Neuronal stem cell (in vitro differentiated cells): ENCODE results near the gene ZCRB1.

Source experiments
- DNase-seq: peaks from one replicate; pipeline ENCODE4 v3.0.0-alpha.2; 2013; ENCODE audit warnings: low spot score
- H2AFZ ChIP-seq: one replicate; pipeline ENCODE4 v1.6.1; 2013; ENCODE audit warnings: mild to moderate bottlenecking, low read length, inconsistent platforms
- H2AK5ac ChIP-seq: 2 replicates; pipeline ENCODE4 v1.6.1; 2013; ENCODE audit warnings: low read depth, mild to moderate bottlenecking, inconsistent platforms, low read length, moderate library complexity, mixed read lengths
- H2BK120ac ChIP-seq: 2 replicates; pipeline ENCODE4 v1.6.1; 2013; ENCODE audit warnings: low read depth, mild to moderate bottlenecking, inconsistent platforms, low read length, moderate library complexity, mixed read lengths
- H2BK12ac ChIP-seq: one replicate; pipeline ENCODE4 v1.6.1; 2013; ENCODE audit warnings: low read length, inconsistent platforms
- H2BK15ac ChIP-seq: 2 replicates; pipeline ENCODE4 v1.6.1; 2013; ENCODE audit warnings: mild to moderate bottlenecking, low read length, inconsistent platforms, mixed read lengths
- H2BK5ac ChIP-seq: one replicate; pipeline ENCODE4 v1.6.1; 2013; ENCODE audit warnings: inconsistent platforms, mild to moderate bottlenecking, low read length, moderate library complexity
- H3K14ac ChIP-seq: one replicate; pipeline ENCODE4 v1.6.1; 2013; ENCODE audit warnings: low read length, inconsistent platforms
- H3K18ac ChIP-seq: 2 replicates; pipeline ENCODE4 v1.6.1; 2013; ENCODE audit warnings: low read length, inconsistent platforms
- H3K23ac ChIP-seq: 2 replicates; pipeline ENCODE4 v1.6.1; 2013; ENCODE audit warnings: low read depth, mild to moderate bottlenecking, mixed read lengths, low read length, inconsistent platforms; ENCODE audit not compliant: poor library complexity
- H3K27ac ChIP-seq: replicated peaks from 3 replicates; pipeline ENCODE4 v1.5.1; 2013; ENCODE audit warnings: low read length, inconsistent platforms
- H3K27me3 ChIP-seq, 3 experiments: 2 replicates each; pipeline ENCODE4 v1.6.1; 2013; ENCODE audit warnings: low read length in 3 of 3, mild to moderate bottlenecking in 2 of 3, inconsistent platforms in 1 of 3, low read depth in 1 of 3, mixed read lengths in 1 of 3, moderate library complexity in 1 of 3; ENCODE audit not compliant: control insufficient read depth in 3 of 3, insufficient read depth in 3 of 3
- H3K36me3 ChIP-seq, 2 donors: replicated peaks in 1 of 2; 2 replicates each; pipeline ENCODE4 v1.6.1; 2013; ENCODE audit warnings: low read length in 2 of 2; ENCODE audit not compliant: control insufficient read depth in 2 of 2, insufficient read depth in 2 of 2
- H3K4ac ChIP-seq: 2 replicates; pipeline ENCODE4 v1.6.1; 2013; ENCODE audit warnings: inconsistent platforms, mild to moderate bottlenecking, low read length, moderate library complexity
- H3K4me1 ChIP-seq, 2 donors: 1 replicate in 1 of 2; 2 replicates in 1 of 2; pipeline ENCODE4 v1.6.1; 2013; ENCODE audit warnings: low read length in 2 of 2, low read depth in 1 of 2; ENCODE audit not compliant: control insufficient read depth in 2 of 2, insufficient read depth in 1 of 2
- H3K4me2 ChIP-seq: one replicate; pipeline ENCODE4 v1.6.1; 2013; ENCODE audit warnings: mild to moderate bottlenecking, low read length, inconsistent platforms; ENCODE audit not compliant: insufficient read depth, poor library complexity, severe bottlenecking
- H3K4me3 ChIP-seq, 2 donors: 2 replicates each; pipeline ENCODE4 v1.5.1; 2013; ENCODE audit warnings: low read length in 2 of 2, mild to moderate bottlenecking in 2 of 2, inconsistent platforms in 1 of 2, moderate library complexity in 1 of 2
- H3K79me1 ChIP-seq: one replicate; pipeline ENCODE4 v1.6.1; 2013; ENCODE audit warnings: low read depth, mild to moderate bottlenecking, inconsistent platforms, low read length, moderate library complexity
- H3K9ac ChIP-seq: one replicate; pipeline ENCODE4 v1.6.1; 2013; ENCODE audit warnings: mild to moderate bottlenecking, low read depth, low read length, inconsistent platforms; ENCODE audit not compliant: poor library complexity
- H3K9me3 ChIP-seq, 2 donors: replicated peaks in 1 of 2; 2 replicates each; pipeline versions ENCODE3 to v1.6.1; 2013; ENCODE audit warnings: low read length in 2 of 2, mild to moderate bottlenecking in 2 of 2, inconsistent platforms in 1 of 2, low read depth in 1 of 2, mixed read lengths in 1 of 2, moderate library complexity in 1 of 2; ENCODE audit not compliant: control insufficient read depth in 2 of 2, insufficient read depth in 1 of 2
- H4K8ac ChIP-seq: one replicate; pipeline ENCODE4 v1.6.1; 2013; ENCODE audit warnings: low read depth, mild to moderate bottlenecking, inconsistent platforms, low read length, moderate library complexity
- H4K91ac ChIP-seq: one replicate; pipeline ENCODE4 v1.6.1; 2013; ENCODE audit warnings: low read length, low read depth, mild to moderate bottlenecking, inconsistent platforms; ENCODE audit not compliant: poor library complexity
- WGBS, 2 donors: extraction: QIAGEN DNeasy Blood & Tissue Kit; methylation state at CpG; one replicate each; pipeline ENCODE4 v1.1.7; 2013; ENCODE audit warnings: missing lambda C conversion rate in 2 of 2, mixed read lengths in 1 of 2; ENCODE audit not compliant: insufficient read length in 2 of 2, insufficient replicate concordance in 1 of 2; ENCODE audit errors: extremely low coverage in 2 of 2; 5-methylcytosine and 5-hydroxymethylcytosine counted together

The ZCRB1 gene

GRCh38 chr12:42275499-42275898, 50.4 kb downstream of the ZCRB1 start:
- Histone ChIP-seq H2BK120ac (no peak overlapping the region), H3K4me2 (no peak overlapping the region), H3K27me3 (no peaks in the 10 kb centered on the region), H2BK12ac (no peak overlapping the region), H2AK5ac (no peak overlapping the region), H3K9ac (no peak overlapping the region), H3K79me1 (no peaks in the 10 kb centered on the region), H3K18ac (no peak overlapping the region), H4K91ac (no peak overlapping the region), H3K9me3 (no peaks in the 10 kb centered on the region), H3K27ac (no peak overlapping the region), H4K8ac (no peak overlapping the region), H3K4me3 (no peak overlapping the region), H3K4ac (no peak overlapping the region), H3K23ac (no peak overlapping the region), H3K36me3 (no peaks in the 10 kb centered on the region), H2AFZ (no peak overlapping the region), H3K4me1 (no peaks in the 10 kb centered on the region), H2BK15ac (no peak overlapping the region), H2BK5ac (no peak overlapping the region), H3K14ac (no peak overlapping the region)
- WGBS, 2 donors = no CpG with 5 or more reads among the region's 4 CpGs
- no peak for DNase-seq

GRCh38 chr12:42273706-42274105, 52.2 kb downstream of the ZCRB1 start:
- Histone ChIP-seq H4K8ac (no peak overlapping the region), H2BK12ac (no peak overlapping the region), H3K4me1 (no peaks in the 10 kb centered on the region), H3K79me1 (no peaks in the 10 kb centered on the region), H2AFZ (no peak overlapping the region), H2BK120ac (no peak overlapping the region), H3K9ac (no peak overlapping the region), H3K4me3 (peak overlapping the region in 1 of 2 donors; percentile 55), H2BK15ac (no peak overlapping the region), H3K23ac (no peak overlapping the region), H2AK5ac (no peak overlapping the region), H3K14ac (no peak overlapping the region), H3K36me3 (no peaks in the 10 kb centered on the region), H4K91ac (no peak overlapping the region), H3K27ac (no peak overlapping the region), H2BK5ac (no peak overlapping the region), H3K9me3 (no peaks in the 10 kb centered on the region), H3K18ac (no peak overlapping the region), H3K4me2 (no peak overlapping the region), H3K27me3 (no peaks in the 10 kb centered on the region), H3K4ac (no peak overlapping the region)
- no peak for DNase-seq
- WGBS, 2 donors = no CpG with 5 or more reads among the region's 21 CpGs

- Histone ChIP-seq H3K36me3 (no peaks in the 10 kb centered on the region), H2BK120ac (no peak overlapping the region), H3K4me3 (no peak overlapping the region), H2BK12ac (no peak overlapping the region), H3K79me1 (no peaks in the 10 kb centered on the region), H3K9ac (no peak overlapping the region), H3K27me3 (no peaks in the 10 kb centered on the region), H3K4ac (no peak overlapping the region), H3K14ac (no peak overlapping the region), H2BK5ac (no peak overlapping the region), H2AK5ac (no peak overlapping the region), H4K8ac (no peak overlapping the region), H3K18ac (no peak overlapping the region), H3K23ac (no peak overlapping the region), H3K9me3 (peaks cover 0 to 3% of the 10 kb centered on the region in 2 donors), H2AFZ (no peak overlapping the region), H2BK15ac (no peak overlapping the region), H3K4me1 (no peaks in the 10 kb centered on the region), H3K27ac (no peak overlapping the region), H4K91ac (no peak overlapping the region), H3K4me2 (no peak overlapping the region)
- DNase-seq = no peak
- WGBS, 2 donors = no CpG with 5 or more reads among the region's 4 CpGs
Measured at GRCh38 chr12:42270596-42270995, 55.3 kb downstream of the ZCRB1 start.

- Histone ChIP-seq H3K4ac (no peak overlapping the region), H3K4me2 (no peak overlapping the region), H3K4me3 (no peak overlapping the region), H3K36me3 (no peaks in the 10 kb centered on the region), H2AFZ (no peak overlapping the region), H3K14ac (peak overlapping the region; percentile 63), H4K8ac (no peak overlapping the region), H3K27ac (no peak overlapping the region), H3K23ac (no peak overlapping the region), H3K79me1 (no peaks in the 10 kb centered on the region), H2BK12ac (no peak overlapping the region), H3K27me3 (no peaks in the 10 kb centered on the region), H4K91ac (no peak overlapping the region), H3K18ac (peak overlapping the region; percentile 1), H3K4me1 (no peaks in the 10 kb centered on the region), H3K9ac (no peak overlapping the region), H2BK15ac (no peak overlapping the region), H2BK5ac (no peak overlapping the region), H2AK5ac (no peak overlapping the region), H2BK120ac (no peak overlapping the region), H3K9me3 (peaks cover 0 to 3% of the 10 kb centered on the region in 2 donors)
- no CpG with 5 or more reads among the region's 15 CpGs for WGBS, 2 donors
- no peak for DNase-seq
Measured at GRCh38 chr12:42267413-42268190, 58.3 kb downstream of the ZCRB1 start.
